NCI-H1417 treated with DMSO at 0.1 percent for 48 hours (cell line): ENCODE measurements around the gene KIF26B.

Experiments used
- DNase-seq: peaks from one replicate; lab custom pipeline; 2025; lab: John Stamatoyannopoulos, UW

KIF26B gene

GRCh38 chr1:245512181-245512888, 357.6 kb downstream of the KIF26B start:
- DNase-seq = no peak

GRCh38 chr1:245512980-245513578, 358.3 kb downstream of the KIF26B start:
- DNase-seq = no peak

GRCh38 chr1:245516284-245516759, 361.5 kb downstream of the KIF26B start:
- DNase-seq = no peak

- DNase-seq = no peak
These were observed 365.8 kb downstream of the KIF26B start for GRCh38 chr1:245520611-245521010.

GRCh38 chr1:245526141-245526540, 371.4 kb downstream of the KIF26B start:
- no peak for DNase-seq

- DNase-seq = no peak
These were observed 373.5 kb downstream of the KIF26B start for GRCh38 chr1:245528258-245528635.

- no peak for DNase-seq
These were observed 376.2 kb downstream of the KIF26B start for GRCh38 chr1:245530937-245531336.

- DNase-seq = no peak
These were observed 383.2 kb downstream of the KIF26B start for GRCh38 chr1:245537992-245538391.

- no peak for DNase-seq
These were observed 383.9 kb downstream of the KIF26B start for GRCh38 chr1:245538671-245539070.

GRCh38 chr1:245541369-245541768, 386.6 kb downstream of the KIF26B start:
- no peak for DNase-seq

GRCh38 chr1:245542365-245542764, 387.6 kb downstream of the KIF26B start:
- no peak for DNase-seq

GRCh38 chr1:245544236-245544635, 389.5 kb downstream of the KIF26B start:
- no peak for DNase-seq

- DNase-seq = no peak
These were observed 392.1 kb downstream of the KIF26B start for GRCh38 chr1:245546875-245547274.

- DNase-seq = no peak
These were observed 395.4 kb downstream of the KIF26B start for GRCh38 chr1:245549996-245550719.

GRCh38 chr1:245550720-245551043, 395.9 kb downstream of the KIF26B start:
- no peak for DNase-seq

- DNase-seq = no peak
These were observed 396.8 kb downstream of the KIF26B start for GRCh38 chr1:245551536-245551935.

GRCh38 chr1:245552331-245552730, 397.5 kb downstream of the KIF26B start:
- DNase-seq = no peak

- no peak for DNase-seq
These were observed 401.3 kb downstream of the KIF26B start for GRCh38 chr1:245556057-245556456.

- DNase-seq = no peak
These were observed 403.3 kb downstream of the KIF26B start for GRCh38 chr1:245558069-245558468.

- no peak for DNase-seq
These were observed 405.6 kb downstream of the KIF26B start for GRCh38 chr1:245560316-245560859.

GRCh38 chr1:245561665-245562234, 407.0 kb downstream of the KIF26B start:
- DNase-seq = no peak

GRCh38 chr1:245566134-245566533, 411.3 kb downstream of the KIF26B start:
- DNase-seq = no peak

- DNase-seq = no peak
These were observed 412.2 kb downstream of the KIF26B start for GRCh38 chr1:245566952-245567351.
